Measurements from ENCODE around the gene HPS5.

GRCh38 chr11:18235394-18236334 lies 86.3 kb downstream of the HPS5 start:
- TF ChIP-seq, protein P1, sequence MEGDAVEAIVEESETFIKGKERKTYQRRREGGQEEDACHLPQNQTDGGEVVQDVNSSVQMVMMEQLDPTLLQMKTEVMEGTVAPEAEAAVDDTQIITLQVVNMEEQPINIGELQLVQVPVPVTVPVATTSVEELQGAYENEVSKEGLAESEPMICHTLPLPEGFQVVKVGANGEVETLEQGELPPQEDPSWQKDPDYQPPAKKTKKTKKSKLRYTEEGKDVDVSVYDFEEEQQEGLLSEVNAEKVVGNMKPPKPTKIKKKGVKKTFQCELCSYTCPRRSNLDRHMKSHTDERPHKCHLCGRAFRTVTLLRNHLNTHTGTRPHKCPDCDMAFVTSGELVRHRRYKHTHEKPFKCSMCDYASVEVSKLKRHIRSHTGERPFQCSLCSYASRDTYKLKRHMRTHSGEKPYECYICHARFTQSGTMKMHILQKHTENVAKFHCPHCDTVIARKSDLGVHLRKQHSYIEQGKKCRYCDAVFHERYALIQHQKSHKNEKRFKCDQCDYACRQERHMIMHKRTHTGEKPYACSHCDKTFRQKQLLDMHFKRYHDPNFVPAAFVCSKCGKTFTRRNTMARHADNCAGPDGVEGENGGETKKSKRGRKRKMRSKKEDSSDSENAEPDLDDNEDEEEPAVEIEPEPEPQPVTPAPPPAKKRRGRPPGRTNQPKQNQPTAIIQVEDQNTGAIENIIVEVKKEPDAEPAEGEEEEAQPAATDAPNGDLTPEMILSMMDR (IDR thresholded peaks at IDR 0.05), result no peak
- no peak for TF ChIP-seq POLR2A (IDR thresholded peaks at IDR 0.05)
- no peak for TF ChIP-seq POLR2AphosphoS5 (IDR thresholded peaks at IDR 0.05)
